Measurements from ENCODE around the gene IMPA2. TPM values are rescaled to one million over a fixed set of nuclear protein-coding genes. Genes with fewer than 3 reads are reported as not detected.
A peak's percentile ranks its signal among the peaks of the same experiment; 100 is the strongest.

The IMPA2 gene
- total RNA-seq (2016; rRNA removed; fragmentation: Illumina TruSeq; extraction: Trizol), result 65.4 and 71.8 TPM in 2 replicates
- 77.7 and 94.9 TPM in 2 replicates for total RNA-seq (2016; cell fraction: cytosol; rRNA removed; fragmentation: Illumina TruSeq; extraction: Trizol; ENCODE audit: low read depth)
- total RNA-seq (2016; cell fraction: insoluble cytoplasmic fraction; rRNA removed; fragmentation: Illumina TruSeq; extraction: Trizol), result 58.3 and 76.5 TPM in 2 replicates
- total RNA-seq (2016; cell fraction: membrane; rRNA removed; fragmentation: Illumina TruSeq; extraction: Trizol), result 122 and 147 TPM in 2 replicates
- total RNA-seq (2016; cell fraction: nucleus; rRNA removed; fragmentation: Illumina TruSeq; extraction: Trizol), result 55.6 and 62.0 TPM in 2 replicates
- polyA plus RNA-seq (2011; rRNA removed), result 28.8 and 37.8 TPM in 2 replicates
- 28.2 and 43.4 TPM in 2 replicates for polyA plus RNA-seq (2011; cell fraction: cytosol; rRNA removed)
- 104 and 146 TPM in 2 replicates for polyA plus RNA-seq (2011; cell fraction: nucleus; rRNA removed)
- 56.2 and 62.5 TPM in 2 replicates for polyA plus RNA-seq (2012)
- polyA plus RNA-seq (2016; cell fraction: cytosol; fragmentation: Illumina TruSeq; extraction: Trizol; ENCODE audit: low read depth), result 83.4 and 111 TPM in 2 replicates
- 68.3 and 79.3 TPM in 2 replicates for polyA plus RNA-seq (2016; cell fraction: insoluble cytoplasmic fraction; fragmentation: Illumina TruSeq; extraction: Trizol; ENCODE audit: low read depth)
- polyA plus RNA-seq (2016; cell fraction: membrane; fragmentation: Illumina TruSeq; extraction: Trizol; ENCODE audit: low read depth), result 118 and 138 TPM in 2 replicates
- polyA plus RNA-seq (2016; cell fraction: nucleus; fragmentation: Illumina TruSeq; extraction: Trizol; ENCODE audit: insufficient read depth, low read depth), result 90.9 and 102 TPM in 2 replicates
- polyA minus RNA-seq (2011; rRNA and poly(A)+ RNA removed; ENCODE audit: low replicate concordance), result 45.6 and 172 TPM in 2 replicates
- polyA minus RNA-seq (2011; cell fraction: cytosol; rRNA and poly(A)+ RNA removed), result 12.3 and 17.3 TPM in 2 replicates
- 22.8 and 37.2 TPM in 2 replicates for polyA minus RNA-seq (2011; cell fraction: nucleus; rRNA and poly(A)+ RNA removed)
- percentile 79 among the genes with signal in this experiment for Bru-seq, nascent RNA
- percentile 64 among the genes with signal in this experiment for BruChase-seq, experiment 1, labeled RNA remaining after a 6-hour chase
- BruChase-seq, experiment 2, labeled RNA remaining after a 2-hour chase, result percentile 72 among the genes with signal in this experiment
- long read RNA-seq, experiment 1, transcript IMPA2-201 (8 exons, 1,534 nt), result major isoform, 8 of 24 reads
- long read RNA-seq, experiment 1, partial matches to known transcripts, result 10 of 24 reads
- long read RNA-seq, experiment 1, other reads (novel, unspliced or antisense), result 5 of 24 reads
- long read RNA-seq, experiment 2, transcript IMPA2-201 (8 exons, 1,534 nt), result major isoform, 128 of 181 reads
- long read RNA-seq, experiment 2, partial matches to known transcripts, result 23 of 181 reads
- long read RNA-seq, experiment 2, other reads (novel, unspliced or antisense), result 24 of 181 reads

- WGBS (ENCODE audit: low lambda C conversion rate), result 0% methylated on average over 4 of the region's 42 CpGs
- Histone ChIP-seq H3K9ac (ENCODE audit: insufficient read depth, low read depth, low read length) (peak within 1 kb of the TSS; percentile 98), H3K4me2 (ENCODE audit: low read depth, low read length) (peak within 1 kb of the TSS; percentile 87), H3K4me3 (replicated peaks in 1 of 3; ENCODE audit: insufficient read depth in 1 of 3, low read depth in 2 of 3, low read length in 3 of 3) (peak within 1 kb of the TSS; percentile 72 to 79 (median 78)), H4K20me1 (ENCODE audit: insufficient read depth, low read length) (peaks cover 5% of the 10 kb centered on the region; the same call in 1 of the 2 replicates), H3K27ac (ENCODE audit: extremely low read length, insufficient read depth, low read length) (peak within 1 kb of the TSS; percentile 100), H3K9me3 (ENCODE audit: low read length) (no peaks in the 10 kb centered on the region), H2AFZ (ENCODE audit: low read length) (no peak within 1 kb of the TSS), H3K36me3 (replicated peaks in 1 of 2; ENCODE audit: control insufficient read depth in 1 of 2, insufficient read depth in 2 of 2, low read length in 2 of 2) (no peaks in the 10 kb centered on the region), H3K27me3 (ENCODE audit: control insufficient read depth in 1 of 2, insufficient read depth in 2 of 2, low read length in 2 of 2) (no peaks in the 10 kb centered on the region), H3K79me2 (ENCODE audit: insufficient read depth, low read length) (peaks cover 19% of the 10 kb centered on the region), H3K4me1 (ENCODE audit: insufficient read depth, low read length) (peaks cover 59% of the 10 kb centered on the region)
- POLR2A ChIA-PET, result interaction anchor here (0.7 to 5.8 kb wide), 23 partner anchors 11 to 976 kb away, joined by 3 to 328 read pairs (median 6); no protein-coding TSS in a partner anchor
- in situ Hi-C loops (cut with HindIII; ENCODE audit: extremely low pct_ligation_motif_present, low pct_unique_long_range_greater_than_20kb) (no loop called here), intact Hi-C loops (cut with micrococcal nuclease; ENCODE audit: unreplicated experiment) (loop anchor here (2.0 kb wide), 3 partner anchors 24 to 58 kb away; no protein-coding TSS in a partner anchor)
- FAIRE-seq (no peak), ATAC-seq (peak; percentile 70), DNase-seq (ENCODE audit: low spot score) (no peak)
- no TSS peak for BruUV-seq (replicated peaks)
- CTCF ChIA-PET (ENCODE audit: low intra/inter-chr PET ratio, low total read pairs), result no interaction called here
- no peak for TF ChIP-seq KDM5A (IDR thresholded peaks at IDR 0.05; ENCODE audit: borderline replicate concordance, low read length)
- no peak for TF ChIP-seq NFATC3 (CRISPR knock-in tag; IDR thresholded peaks at IDR 0.05)
- 0 out of 2 replicates have a peak, but pooled peaks have one; percentile 19 for TF ChIP-seq ZNF558 (CRISPR knock-in tag; IDR thresholded peaks at IDR 0.05; ENCODE audit: borderline replicate concordance)
- no peak for TF ChIP-seq NFE2 (CRISPR knock-in tag; IDR thresholded peaks at IDR 0.05)
- TF ChIP-seq ATF4 (CRISPR knock-in tag; IDR thresholded peaks at IDR 0.05), result 0 out of 4 replicates have a peak, but pooled peaks of 1 of the 2 experiments have one; percentile 32
- no peak; the same call in none of the 2 replicates for TF ChIP-seq SKIL (CRISPR knock-in tag; IDR thresholded peaks at IDR 0.05; ENCODE audit: borderline replicate concordance)
- TF ChIP-seq ZNF589 (CRISPR knock-in tag; conservative IDR thresholded peaks at IDR 0.05), result peak; percentile 68; the same call in 1 of the 2 replicates
- peak; percentile 75; the same call in 1 of the 2 replicates for TF ChIP-seq MAZ (IDR thresholded peaks at IDR 0.05; ENCODE audit: borderline replicate concordance, low read depth, low read length)
- TF ChIP-seq MAZ (CRISPR knock-in tag; IDR thresholded peaks at IDR 0.05; ENCODE audit: low read depth), result no peak
- 0 out of 2 replicates have a peak, but pooled peaks have one; percentile 76 for TF ChIP-seq EEA1 (CRISPR knock-in tag; IDR thresholded peaks at IDR 0.05; ENCODE audit: borderline replicate concordance)
- no peak for TF ChIP-seq MLLT10 (CRISPR knock-in tag; IDR thresholded peaks at IDR 0.05)
- TF ChIP-seq IKZF4 (CRISPR knock-in tag; IDR thresholded peaks at IDR 0.05; ENCODE audit: borderline replicate concordance, low read depth, not compliant biosample characterization), result no peak
- TF ChIP-seq FLYWCH1 (CRISPR knock-in tag; IDR thresholded peaks at IDR 0.05), result no peak
- TF ChIP-seq SIN3A (IDR thresholded peaks at IDR 0.05; ENCODE audit: borderline replicate concordance, low read depth, low read length), result 0 out of 2 replicates have a peak, but pooled peaks have one; percentile 21
- peak; percentile 82 for TF ChIP-seq REL (CRISPR knock-in tag; conservative IDR thresholded peaks at IDR 0.05)
- no peak for TF ChIP-seq ZNF598 (CRISPR knock-in tag; IDR thresholded peaks at IDR 0.05; ENCODE audit: borderline replicate concordance)
Measured at GRCh38 chr18:11981192-11981542, at the start of gene IMPA2. IMPA2 (plus strand) TSS chr18:11981507; CDS start chr18:11981670, 163 bp downstream.

Data from HepG2 (cell line).